GM13977 (cell line): ENCODE results near the gene BMI1.

Experiments
- DNase-seq: peaks from one replicate; pipeline ENCODE4 v3.0.0; 2012; ENCODE audit warnings: low spot score
- CTCF ChIP-seq: IDR thresholded peaks from 2 replicates; pipeline ENCODE4 v1.5.1; 2012; ENCODE audit warnings: mild to moderate bottlenecking, control low read depth; ENCODE audit not compliant: insufficient read depth; ENCODE audit errors: extremely low read depth, missing control alignments
- in situ Hi-C: fragments of 300-500 bp; cut with MboI; formaldehyde crosslinking; loops from one replicate; pipeline ENCODE4 v1.12.0; 2022; ENCODE audit warnings: low sequenced_read_pairs, low pct_unique_long_range_greater_than_20kb, mixed read lengths, inconsistent platforms; ENCODE audit not compliant: unreplicated experiment

BMI1 gene

GRCh38 chr10:22329150-22329549, 8.3 kb downstream of the BMI1 start:
- no peak for DNase-seq
- TF ChIP-seq CTCF = no peak
- in situ Hi-C loops = loop anchor here (10.0 kb wide), 1 partner anchor 324 kb away; the partner anchor contains the start of gene DNAJC1

- in situ Hi-C loops = no loop called here
- TF ChIP-seq CTCF = no peak
- DNase-seq = no peak
These were observed 11.3 kb downstream of the BMI1 start for GRCh38 chr10:22332116-22332692.

- in situ Hi-C loops = no loop called here
- TF ChIP-seq CTCF = no peak
- peak; percentile 55 for DNase-seq
These were observed 12.5 kb downstream of the BMI1 start for GRCh38 chr10:22333167-22333974.

- in situ Hi-C loops = no loop called here
- no peak for DNase-seq
- no peak for TF ChIP-seq CTCF
These were observed 13.0 kb downstream of the BMI1 start for GRCh38 chr10:22333975-22334282.

GRCh38 chr10:22334414-22335172, 13.7 kb downstream of the BMI1 start:
- DNase-seq = no peak
- TF ChIP-seq CTCF = no peak
- in situ Hi-C loops = no loop called here

GRCh38 chr10:22335173-22335933, 14.5 kb downstream of the BMI1 start:
- in situ Hi-C loops = no loop called here
- peak; percentile 4 for TF ChIP-seq CTCF
- DNase-seq = peak; percentile 90
